Raji (cell line): ENCODE results near the gene CRYBB2.

Experiments
- POLR2A ChIP-seq: IDR thresholded peaks from 2 replicates; pipeline ENCODE4 v1.6.1; 2011; ENCODE audit warnings: low read depth, low read length, control low read depth; ENCODE audit not compliant: insufficient read depth

CRYBB2 gene

DNA sequence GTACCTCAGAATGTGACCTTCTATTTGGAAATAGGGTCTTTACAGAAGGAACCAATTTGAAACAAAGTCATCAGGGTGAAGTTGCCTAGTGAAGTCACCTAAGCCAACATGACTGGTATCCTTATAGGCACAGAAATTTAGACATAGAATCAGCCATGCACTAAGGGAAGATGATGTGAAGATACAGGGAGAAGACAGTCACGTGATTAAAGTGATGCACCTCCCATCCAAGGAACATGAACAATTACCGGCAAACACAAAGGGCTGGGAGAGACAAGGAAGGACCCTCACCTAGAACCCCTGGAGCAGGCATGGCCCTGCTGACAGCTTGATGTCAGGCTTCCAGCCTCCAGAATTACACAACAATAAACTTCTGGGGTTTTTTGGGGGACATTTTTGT, 3.2 kb upstream of the CRYBB2 start:
- no peak for TF ChIP-seq POLR2A

- TF ChIP-seq POLR2A, result no peak
Measured at GRCh38 chr22:25219948-25220442, 556 bp downstream of the CRYBB2 start.

GRCh38 chr22:25221790-25222189, 2.4 kb downstream of the CRYBB2 start:
- no peak for TF ChIP-seq POLR2A

DNA sequence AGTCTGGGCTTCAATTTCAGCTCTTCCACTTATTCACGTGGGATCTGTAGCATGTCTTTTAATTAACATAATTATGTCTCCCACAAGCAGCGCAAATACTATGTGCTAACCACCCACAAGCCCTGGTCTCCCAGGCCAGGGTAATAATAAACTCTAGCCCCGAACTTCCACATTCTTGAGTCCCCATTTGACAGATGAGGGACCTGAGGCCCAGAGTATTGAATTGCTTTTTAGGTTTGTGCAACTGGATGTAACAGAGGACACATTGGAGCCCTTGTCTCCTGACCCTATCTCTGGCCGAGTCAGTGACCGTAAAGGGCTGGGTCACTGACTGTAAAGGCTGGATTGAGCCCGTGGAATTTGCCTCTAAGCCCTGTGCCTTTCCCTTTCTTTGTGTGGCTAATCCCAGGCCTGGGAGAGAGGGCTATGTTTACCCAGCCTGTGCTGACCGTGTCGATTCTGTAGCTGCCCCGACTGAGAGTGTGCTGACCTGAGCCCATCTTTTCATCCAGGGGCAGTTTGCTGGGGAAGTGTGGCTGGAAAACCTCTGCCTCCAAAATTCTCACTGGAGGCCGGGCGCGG, 3.9 kb downstream of the CRYBB2 start:
- TF ChIP-seq POLR2A, result no peak

DNA sequence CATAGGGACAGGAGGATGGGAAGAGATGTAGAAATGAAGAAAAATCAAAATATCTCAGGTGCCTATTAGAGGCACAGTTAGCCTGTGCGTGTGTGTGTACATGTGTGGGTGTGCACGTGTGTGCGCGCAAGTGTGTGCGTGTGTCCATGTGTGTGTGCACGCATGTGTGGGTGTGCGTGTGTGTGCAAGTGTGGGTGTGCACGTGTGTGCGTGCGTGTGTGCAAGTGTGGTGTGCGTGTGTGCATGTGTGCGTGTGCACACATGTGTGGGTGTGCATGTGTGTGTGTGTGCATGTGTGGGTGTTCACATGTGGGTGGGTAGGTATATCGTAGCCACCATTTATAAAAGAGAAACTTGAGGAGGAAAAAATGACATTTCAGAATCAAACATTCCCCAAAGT, 9.4 kb downstream of the CRYBB2 start:
- TF ChIP-seq POLR2A, result no peak

DNA sequence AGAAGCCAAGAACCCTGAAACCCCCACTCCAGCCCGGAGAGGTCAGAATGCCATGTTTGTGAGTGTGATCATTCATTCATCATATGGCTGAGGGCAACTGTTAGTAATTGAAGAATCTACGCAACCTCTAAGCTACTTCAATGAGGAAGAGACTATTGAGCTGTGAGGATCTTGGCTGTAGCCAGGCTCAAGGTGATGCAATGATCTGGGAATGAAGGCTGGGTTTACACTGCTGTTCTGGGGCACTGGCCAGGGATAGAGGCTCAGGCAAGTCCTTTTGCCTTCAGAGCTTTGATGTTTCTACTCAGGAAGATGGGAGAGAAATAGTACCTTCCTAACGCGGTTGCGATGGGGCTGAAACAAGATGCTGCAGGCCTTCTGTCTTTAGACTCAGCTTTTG, 12.9 kb downstream of the CRYBB2 start:
- no peak for TF ChIP-seq POLR2A

DNA sequence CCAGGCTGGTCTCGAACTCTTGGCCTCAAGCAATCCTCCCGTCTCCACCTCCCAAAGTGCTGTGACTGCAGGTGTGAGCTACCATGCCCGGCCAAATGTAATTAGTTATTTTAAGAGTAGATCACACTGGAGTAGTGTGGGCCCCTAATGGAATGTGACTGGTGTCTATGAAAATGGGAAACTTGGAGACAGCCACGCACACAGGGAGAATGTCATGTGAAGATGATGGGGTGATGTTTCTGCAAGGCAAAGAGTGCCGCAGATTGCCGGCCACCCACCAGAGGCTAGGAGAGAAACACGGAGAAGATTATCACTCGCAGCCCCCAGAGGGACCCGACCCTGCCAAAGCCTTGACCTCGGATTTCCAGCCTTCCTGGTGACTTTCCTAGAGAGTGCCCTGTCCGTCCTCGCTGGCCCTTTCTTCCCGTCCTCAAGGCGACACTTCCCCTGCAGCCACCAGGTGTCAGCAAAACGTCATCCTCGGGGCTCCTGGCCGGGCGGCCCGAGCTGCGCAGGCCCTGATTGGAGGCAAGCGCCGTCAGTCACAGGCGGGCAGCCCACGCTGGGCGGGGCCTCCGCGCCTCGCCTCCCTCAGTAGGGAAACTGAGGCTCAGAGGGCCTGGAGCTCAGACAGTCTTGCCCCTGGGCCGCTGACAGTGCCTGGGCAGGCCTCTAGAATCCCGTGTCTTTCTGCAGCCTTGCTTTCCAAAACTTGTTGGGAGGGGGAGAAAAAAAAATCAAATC, 16.3 kb downstream of the CRYBB2 start:
- TF ChIP-seq POLR2A, result no peak

DNA sequence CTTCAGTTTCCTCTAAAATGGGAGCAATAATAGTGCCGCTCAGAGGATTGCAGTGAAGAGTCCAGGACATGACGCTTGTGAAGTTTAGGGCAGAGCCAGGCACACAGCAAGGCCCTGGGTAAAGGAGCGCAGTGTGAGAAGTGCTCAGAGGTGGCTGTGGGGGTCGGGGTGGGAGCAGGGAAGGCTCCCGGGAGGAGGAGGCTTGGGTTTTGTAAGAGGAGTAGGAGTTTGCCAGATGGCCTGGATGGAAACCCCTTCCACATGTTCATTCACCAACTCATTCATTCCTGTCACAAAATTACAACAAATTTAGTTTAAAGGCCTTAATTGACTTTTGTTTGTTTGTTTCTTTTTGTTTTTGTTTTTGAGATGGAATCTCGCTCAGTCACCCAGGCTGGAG, 17.0 kb downstream of the CRYBB2 start:
- TF ChIP-seq POLR2A, result no peak

- TF ChIP-seq POLR2A, result no peak
Measured at GRCh38 chr22:25237503-25237902, 18.1 kb downstream of the CRYBB2 start.
